BJ (cell line): ENCODE measurements around the gene CSNK1E. TPM values are rescaled to one million over a fixed set of nuclear protein-coding genes. Genes with fewer than 3 reads are reported as not detected.
"Not testable (repeated sequence)": the region's sequence is repeated elsewhere in the genome, so short reads cannot be mapped to it uniquely, and the experiment has no call there.

Source experiments
- CTCF ChIA-PET: fragments of 350-600 bp; formaldehyde crosslinking; extraction: SDS; loops from one replicate; lab custom pipeline; 2021; ENCODE audit warnings: antibody characterized with exemption, inconsistent platforms; lab: Yijun Ruan, JAX
- POLR2A ChIA-PET: fragments of 300-600 bp; sonication (Branson Sonifier 250); formaldehyde crosslinking; extraction: SDS; loops from one replicate; lab custom pipeline; 2021; ENCODE audit warnings: antibody characterized with exemption; lab: Charles Lee
- DNase-seq: peaks from one replicate; pipeline ENCODE4 v3.0.0-alpha.2; 2011; ENCODE audit warnings: low read depth
- H3K27me3 ChIP-seq: 2 replicates; pipeline ENCODE4 v1.6.0; 2011; ENCODE audit warnings: low read length; ENCODE audit not compliant: control insufficient read depth, insufficient read depth
- H3K36me3 ChIP-seq: 2 replicates; pipeline ENCODE4 v1.5.1; 2011; ENCODE audit warnings: low read length; ENCODE audit not compliant: control insufficient read depth, insufficient read depth
- H3K4me3 ChIP-seq: 2 replicates; pipeline ENCODE4 v1.5.1; 2011; ENCODE audit warnings: low read depth, mild to moderate bottlenecking, control low read depth, low read length
- polyA plus RNA-seq: library from polyadenylated mRNA; depleted of rRNA; stranded (reverse); fragments of >200 nt; gene quantifications from 2 replicates; pipeline ENCODE4 v1.2.3, GENCODE V29; 2011
- TF ChIP-seq, protein P1 (sequence below): IDR thresholded peaks from 2 replicates; pipeline ENCODE4 v1.5.1; 2011; ENCODE audit warnings: low read depth, mild to moderate bottlenecking, control low read depth, inconsistent platforms, low read length, moderate library complexity; ENCODE audit not compliant: insufficient read depth

The CSNK1E gene
- polyA plus RNA-seq, 1 experiment: 183 TPM

DNA sequence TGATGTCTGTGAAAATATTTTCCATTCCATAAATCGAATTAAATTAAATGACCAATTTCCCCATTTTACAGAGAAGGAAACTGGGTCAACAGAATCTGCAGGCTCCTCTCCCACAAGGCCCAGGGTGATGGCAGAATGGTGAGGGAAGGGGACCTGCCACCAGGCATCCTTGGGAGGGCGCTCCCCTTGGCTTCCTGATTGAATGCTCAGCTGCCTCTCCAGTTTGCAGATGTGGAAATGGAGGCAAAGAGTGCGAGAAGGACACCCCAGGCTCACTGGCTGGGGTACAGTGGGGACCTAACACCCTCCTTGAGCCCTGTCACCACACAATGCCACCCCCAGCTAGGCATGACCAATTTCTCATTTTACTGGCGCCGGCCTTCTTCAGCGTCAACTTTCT, 28.5 kb upstream of the CSNK1E start:
- no peak for DNase-seq
- POLR2A ChIA-PET: no interaction called here
- CTCF ChIA-PET: interaction anchor here (0.6 to 1.4 kb wide), 3 partner anchors 123 to 294 kb away, joined by 3 to 5 read pairs (median 3); no protein-coding TSS in a partner anchor

DNA sequence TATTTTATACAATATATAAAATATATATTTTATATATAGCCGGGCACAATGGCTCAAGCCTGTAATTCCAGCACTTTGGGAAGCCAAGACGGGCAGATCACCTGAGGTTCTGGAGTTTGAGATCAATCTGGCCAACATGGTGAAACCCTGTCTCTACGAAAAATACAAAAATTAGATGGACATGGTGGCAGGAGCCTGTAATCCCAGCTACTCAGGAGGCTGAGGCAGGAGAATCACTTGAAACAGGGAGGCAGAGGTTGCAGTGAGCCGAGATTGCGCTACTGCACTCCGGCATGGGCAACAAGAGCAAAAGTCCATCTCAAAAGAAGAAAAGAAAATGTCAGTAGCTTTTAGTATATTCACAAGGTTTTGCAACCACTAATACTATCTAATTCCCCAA, 22.7 kb upstream of the CSNK1E start:
- POLR2A ChIA-PET: interaction anchor here (0.7 kb wide), 1 partner anchor 19 kb away, joined by 3 read pairs; no protein-coding TSS in a partner anchor
- H3K27me3 ChIP-seq, DNase-seq, H3K36me3 ChIP-seq, H3K4me3 ChIP-seq: not testable (repeated sequence)
- CTCF ChIA-PET: interaction anchor here (0.6 to 2.0 kb wide), 2 partner anchors 13 to 20 kb away, joined by 6 to 7 read pairs; no protein-coding TSS in a partner anchor

More for the DNA sequence above, 28.5 kb upstream of the CSNK1E start:
- H3K27me3 ChIP-seq: no peaks in the 10 kb centered on the region; the same call in 1 of the 2 replicates
- no peaks in the 10 kb centered on the region for H3K36me3 ChIP-seq
- no peak overlapping the region for H3K4me3 ChIP-seq
- TF ChIP-seq, protein P1, sequence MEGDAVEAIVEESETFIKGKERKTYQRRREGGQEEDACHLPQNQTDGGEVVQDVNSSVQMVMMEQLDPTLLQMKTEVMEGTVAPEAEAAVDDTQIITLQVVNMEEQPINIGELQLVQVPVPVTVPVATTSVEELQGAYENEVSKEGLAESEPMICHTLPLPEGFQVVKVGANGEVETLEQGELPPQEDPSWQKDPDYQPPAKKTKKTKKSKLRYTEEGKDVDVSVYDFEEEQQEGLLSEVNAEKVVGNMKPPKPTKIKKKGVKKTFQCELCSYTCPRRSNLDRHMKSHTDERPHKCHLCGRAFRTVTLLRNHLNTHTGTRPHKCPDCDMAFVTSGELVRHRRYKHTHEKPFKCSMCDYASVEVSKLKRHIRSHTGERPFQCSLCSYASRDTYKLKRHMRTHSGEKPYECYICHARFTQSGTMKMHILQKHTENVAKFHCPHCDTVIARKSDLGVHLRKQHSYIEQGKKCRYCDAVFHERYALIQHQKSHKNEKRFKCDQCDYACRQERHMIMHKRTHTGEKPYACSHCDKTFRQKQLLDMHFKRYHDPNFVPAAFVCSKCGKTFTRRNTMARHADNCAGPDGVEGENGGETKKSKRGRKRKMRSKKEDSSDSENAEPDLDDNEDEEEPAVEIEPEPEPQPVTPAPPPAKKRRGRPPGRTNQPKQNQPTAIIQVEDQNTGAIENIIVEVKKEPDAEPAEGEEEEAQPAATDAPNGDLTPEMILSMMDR: no peak

DNA sequence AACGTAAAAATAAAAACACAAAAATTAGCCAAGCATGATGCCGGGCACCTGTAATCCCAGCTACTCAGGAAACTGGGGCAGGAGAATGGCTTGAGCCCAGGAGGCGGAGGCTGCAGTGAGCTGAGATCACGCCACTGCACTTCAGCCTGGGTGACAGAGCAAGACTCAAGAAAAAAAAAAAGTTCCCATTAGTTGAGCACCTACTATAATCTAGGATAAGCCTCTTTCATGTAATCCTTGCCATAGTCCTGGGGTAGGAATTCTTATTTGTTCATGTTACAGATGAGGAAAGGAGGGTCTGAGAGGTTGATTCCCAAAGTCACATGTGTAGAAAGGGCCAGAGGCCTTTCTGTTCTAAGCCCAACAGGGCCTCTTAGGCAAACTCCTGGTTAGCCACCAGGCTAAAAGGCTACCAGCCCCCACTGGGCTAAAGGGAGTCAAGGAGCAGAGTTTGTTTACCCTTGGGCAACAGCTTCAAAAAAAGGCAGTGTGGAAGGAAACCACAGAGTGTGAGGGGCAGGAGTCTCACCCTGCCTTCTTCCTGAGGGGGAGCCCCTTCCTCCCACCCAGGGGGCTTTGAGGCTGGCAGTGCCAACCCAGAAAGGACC, 21.6 kb upstream of the CSNK1E start:
- no peaks in the 10 kb centered on the region for H3K27me3 ChIP-seq
- ChIA-PET POLR2A (no interaction called here), CTCF (interaction anchor here (0.8 kb wide), 1 partner anchor 225 kb away, joined by 3 read pairs; no protein-coding TSS in a partner anchor)
- no peak for DNase-seq
- H3K36me3 ChIP-seq: no peaks in the 10 kb centered on the region
- H3K4me3 ChIP-seq: no peak overlapping the region
- TF ChIP-seq, protein P1: no peak

DNA sequence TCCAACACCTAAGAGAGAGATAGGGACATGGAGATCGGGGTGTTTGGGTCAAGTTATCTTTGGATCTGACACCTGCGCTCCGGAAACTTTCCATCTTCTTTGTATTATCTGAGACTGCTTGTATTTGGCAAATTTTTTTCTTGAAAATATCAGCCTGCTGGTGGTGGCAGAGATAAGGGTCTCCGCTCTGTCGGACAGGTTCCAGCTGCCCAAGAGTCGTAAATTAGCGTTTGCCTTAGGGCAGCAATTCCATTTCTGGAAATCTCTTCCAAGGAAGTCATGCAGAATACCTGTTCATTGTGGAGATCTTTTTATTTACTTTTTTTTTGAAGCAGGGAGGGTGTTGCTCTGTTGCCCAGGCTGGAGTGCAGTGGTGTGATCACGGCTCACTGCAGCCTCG, 19.5 kb upstream of the CSNK1E start:
- Histone ChIP-seq H3K4me3 (peak overlapping the region; percentile 46), H3K36me3 (no peaks in the 10 kb centered on the region), H3K27me3 (no peaks in the 10 kb centered on the region)
- DNase-seq: no peak
- TF ChIP-seq, protein P1: no peak
- POLR2A ChIA-PET: no interaction called here
- CTCF ChIA-PET: interaction anchor here (1.2 kb wide), 1 partner anchor 10 kb away, joined by 3 read pairs; no protein-coding TSS in a partner anchor

DNA sequence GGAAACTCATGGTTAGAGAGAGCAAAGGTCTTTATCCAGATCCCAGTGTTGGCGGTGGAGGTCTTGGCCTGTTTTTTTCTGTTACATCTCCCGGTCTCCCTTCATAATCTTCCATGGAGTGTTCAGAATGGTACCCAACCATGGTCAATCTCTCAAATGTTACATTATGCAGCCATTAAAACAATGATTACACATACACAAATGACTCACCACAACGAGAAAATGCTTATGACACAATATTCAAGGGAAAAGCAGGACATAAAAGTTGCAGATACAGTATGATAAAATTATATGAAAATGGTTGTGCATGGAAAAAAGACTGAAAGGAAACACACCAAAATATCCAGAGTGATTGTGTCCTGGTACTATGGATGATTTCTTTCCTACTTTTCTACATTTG, 17.8 kb upstream of the CSNK1E start:
- Histone ChIP-seq H3K36me3 (no peaks in the 10 kb centered on the region), H3K4me3 (no peak overlapping the region), H3K27me3 (no peaks in the 10 kb centered on the region)
- ChIA-PET CTCF (no interaction called here), POLR2A (no interaction called here)
- TF ChIP-seq, protein P1: no peak
- DNase-seq: no peak
